WTC11 (cell line): ENCODE data around the gene APOF. TPM values are rescaled to one million over a fixed set of nuclear protein-coding genes. Genes with fewer than 3 reads are reported as not detected.

ENCODE experiments used
- ATAC-seq: fragments of 200-7000 bp; cut with Tn5 transposase; 2 replicates; pipeline ENCODE4 v1.10.0; 2021; ENCODE audit warnings: mild to moderate bottlenecking, moderate library complexity
- CTCF ChIA-PET: fragments of 300-600 bp; sonication (Branson Sonifier 250); formaldehyde crosslinking; loops from one replicate; lab custom pipeline; 2021; ENCODE audit warnings: antibody characterized with exemption; lab: Charles Lee
- POLR2A ChIA-PET: fragments of 350-600 bp; sonication (Branson Sonifier 250); formaldehyde crosslinking; loops from one replicate; lab custom pipeline; 2021; ENCODE audit warnings: antibody characterized with exemption; lab: Charles Lee
- DNase-seq: peaks from one replicate; pipeline ENCODE4 v3.0.0; 2021; ENCODE audit warnings: low spot score
- H3K27ac Mint-ChIP-seq: 2 replicates; pipeline ENCODE4 v1.8.0; 2021; ENCODE audit warnings: mixed read lengths
- H3K27me3 Mint-ChIP-seq: 2 replicates; pipeline ENCODE4 v1.8.0; 2021; ENCODE audit warnings: low read depth, mild to moderate bottlenecking, moderate library complexity, mixed read lengths
- H3K36me3 Mint-ChIP-seq: 2 replicates; pipeline ENCODE4 v1.8.0; 2021; ENCODE audit warnings: mixed read lengths
- H3K4me1 Mint-ChIP-seq: 2 replicates; pipeline ENCODE4 v1.8.0; 2022; ENCODE audit warnings: mixed read lengths
- H3K4me3 Mint-ChIP-seq: 2 replicates; pipeline ENCODE4 v1.8.0; 2021; ENCODE audit warnings: mild to moderate bottlenecking, moderate library complexity, mixed read lengths
- H3K9me3 Mint-ChIP-seq: 2 replicates; pipeline ENCODE4 v1.8.0; 2021; ENCODE audit warnings: mixed read lengths
- CREB1 ChIP-seq: sonication (generic); formaldehyde crosslinking; IDR thresholded peaks from 2 replicates; pipeline ENCODE4 v1.8.0; 2023; ENCODE audit warnings: mild to moderate bottlenecking, missing genetic modification reagents
- GRHL2 ChIP-seq: fragments of 250-450 bp; sonication (Bioruptor Pico); IDR thresholded peaks from 2 replicates; pipeline ENCODE4 v1.8.0; 2022; ENCODE audit warnings: mild to moderate bottlenecking, moderate library complexity; ENCODE audit not compliant: insufficient replicate concordance, severe bottlenecking
- JUN ChIP-seq: sonication (generic); formaldehyde crosslinking; IDR thresholded peaks from 2 replicates; pipeline ENCODE4 v1.8.0; 2023; ENCODE audit warnings: mild to moderate bottlenecking, missing genetic modification reagents
- NR1H2 ChIP-seq: sonication (generic); formaldehyde crosslinking; IDR thresholded peaks from 2 replicates; pipeline ENCODE4 v1.9.0; 2021; ENCODE audit warnings: mild to moderate bottlenecking, moderate library complexity, missing genetic modification reagents
- NR2C2 ChIP-seq: sonication (generic); formaldehyde crosslinking; IDR thresholded peaks from 2 replicates; pipeline ENCODE4 v1.8.0; 2022; ENCODE audit warnings: mild to moderate bottlenecking, missing genetic modification reagents
- NR3C1 ChIP-seq: sonication (generic); formaldehyde crosslinking; conservative IDR thresholded peaks from 2 replicates; pipeline ENCODE4 v1.8.1; 2023; ENCODE audit warnings: low read depth, mild to moderate bottlenecking, missing genetic modification reagents
- PRRX2 ChIP-seq: fragments of 250-450 bp; sonication (Bioruptor Pico); IDR thresholded peaks from 2 replicates; pipeline ENCODE4 v1.8.0; 2021; ENCODE audit warnings: mild to moderate bottlenecking
- RELA ChIP-seq: sonication (generic); formaldehyde crosslinking; IDR thresholded peaks from 2 replicates; pipeline ENCODE4 v1.8.1; 2022; ENCODE audit warnings: missing genetic modification reagents, mild to moderate bottlenecking, borderline replicate concordance
- TEAD1 ChIP-seq: sonication (generic); formaldehyde crosslinking; IDR thresholded peaks from 2 replicates; pipeline ENCODE4 v1.8.0; 2022; ENCODE audit warnings: mild to moderate bottlenecking, missing genetic modification reagents
- ZNF121 ChIP-seq: sonication (generic); formaldehyde crosslinking; IDR thresholded peaks from 2 replicates; pipeline ENCODE4 v1.8.0; 2023; ENCODE audit warnings: missing genetic modification reagents
- ZNF138 ChIP-seq: sonication (generic); formaldehyde crosslinking; conservative IDR thresholded peaks from 2 replicates; pipeline ENCODE4 v1.8.1; 2022; ENCODE audit warnings: mild to moderate bottlenecking, moderate library complexity, missing genetic modification reagents
- ZNF416 ChIP-seq: fragments of 250-450 bp; sonication (Bioruptor Pico); IDR thresholded peaks from 2 replicates; pipeline ENCODE4 v1.9.0; 2021; ENCODE audit warnings: mild to moderate bottlenecking, inconsistent platforms
- ZNF423 ChIP-seq: fragments of 250-450 bp; sonication (Bioruptor Pico); IDR thresholded peaks from 2 replicates; pipeline ENCODE4 v2.1.2; 2022; ENCODE audit warnings: mild to moderate bottlenecking, moderate library complexity
- total RNA-seq: library from RNA; stranded (reverse); gene quantifications from 3 replicates; pipeline ENCODE4 v1.2.3, GENCODE V29; 2021
- TF ChIP-seq, protein P1 (sequence below): fragments of 250-450 bp; sonication (Bioruptor Pico); IDR thresholded peaks from 2 replicates; pipeline ENCODE4 v1.9.0; 2021; ENCODE audit warnings: mild to moderate bottlenecking
- TF ChIP-seq, protein P2 (sequence below): sonication (generic); formaldehyde crosslinking; conservative IDR thresholded peaks from 2 replicates; pipeline ENCODE4 v1.8.1; 2022; ENCODE audit warnings: mild to moderate bottlenecking, missing genetic modification reagents
- TF ChIP-seq, protein P3 (sequence below): sonication (generic); formaldehyde crosslinking; IDR thresholded peaks from 2 replicates; pipeline ENCODE4 v1.8.1; 2022; ENCODE audit warnings: low read depth, mild to moderate bottlenecking, moderate library complexity, missing genetic modification reagents, borderline replicate concordance
- TF ChIP-seq, protein P4 (sequence below): fragments of 250-450 bp; sonication (Bioruptor Pico); IDR thresholded peaks from 2 replicates; pipeline ENCODE4 v1.9.0; 2021; ENCODE audit warnings: mild to moderate bottlenecking, borderline replicate concordance
- TF ChIP-seq, protein P5 (sequence below): fragments of 250-450 bp; sonication (Bioruptor Pico); IDR thresholded peaks from 2 replicates; pipeline ENCODE4 v1.9.0; 2021; ENCODE audit warnings: moderate library complexity, mild to moderate bottlenecking, inconsistent platforms, borderline replicate concordance
- TF ChIP-seq, protein P6 (sequence below): sonication (generic); formaldehyde crosslinking; IDR thresholded peaks from 2 replicates; pipeline ENCODE4 v1.8.1; 2022; ENCODE audit warnings: mild to moderate bottlenecking, moderate library complexity, missing genetic modification reagents
- TF ChIP-seq, protein P7 (sequence below): sonication (generic); formaldehyde crosslinking; IDR thresholded peaks from 2 replicates; pipeline ENCODE4 v1.8.0; 2022; ENCODE audit warnings: mild to moderate bottlenecking, missing genetic modification reagents

The APOF gene
- total RNA-seq, 1 experiment from 2014 or later, result not detected

DNA sequence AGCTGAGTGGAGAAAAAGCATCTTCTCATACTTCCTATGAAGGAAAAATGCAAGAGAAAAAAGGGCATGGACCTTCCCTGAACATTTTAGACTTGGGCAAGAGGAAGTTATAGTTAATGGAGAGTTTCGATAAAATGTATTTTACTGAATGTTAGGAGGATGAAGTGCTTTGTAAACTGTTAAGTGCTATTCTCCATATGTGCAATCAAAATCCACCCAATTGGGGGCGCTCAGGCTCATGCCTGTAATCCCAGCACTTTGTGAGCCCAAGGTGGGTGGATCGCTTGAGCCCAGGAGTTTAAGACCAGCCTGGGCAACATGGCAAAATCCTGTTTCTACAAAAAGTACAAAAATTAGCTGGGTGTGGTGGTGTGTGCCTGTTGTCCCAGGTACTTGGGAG lies 45.0 kb downstream of the APOF start:
- Mint-ChIP-seq H3K36me3 (peaks cover 21% of the 10 kb centered on the region), H3K4me1 (peaks cover 8% of the 10 kb centered on the region), H3K27ac (no peak overlapping the region), H3K27me3 (no peaks in the 10 kb centered on the region), H3K4me3 (no peak overlapping the region), H3K9me3 (no peaks in the 10 kb centered on the region)
- DNase-seq (peak; percentile 36), ATAC-seq (no peak)
- TF ChIP-seq, protein P1, sequence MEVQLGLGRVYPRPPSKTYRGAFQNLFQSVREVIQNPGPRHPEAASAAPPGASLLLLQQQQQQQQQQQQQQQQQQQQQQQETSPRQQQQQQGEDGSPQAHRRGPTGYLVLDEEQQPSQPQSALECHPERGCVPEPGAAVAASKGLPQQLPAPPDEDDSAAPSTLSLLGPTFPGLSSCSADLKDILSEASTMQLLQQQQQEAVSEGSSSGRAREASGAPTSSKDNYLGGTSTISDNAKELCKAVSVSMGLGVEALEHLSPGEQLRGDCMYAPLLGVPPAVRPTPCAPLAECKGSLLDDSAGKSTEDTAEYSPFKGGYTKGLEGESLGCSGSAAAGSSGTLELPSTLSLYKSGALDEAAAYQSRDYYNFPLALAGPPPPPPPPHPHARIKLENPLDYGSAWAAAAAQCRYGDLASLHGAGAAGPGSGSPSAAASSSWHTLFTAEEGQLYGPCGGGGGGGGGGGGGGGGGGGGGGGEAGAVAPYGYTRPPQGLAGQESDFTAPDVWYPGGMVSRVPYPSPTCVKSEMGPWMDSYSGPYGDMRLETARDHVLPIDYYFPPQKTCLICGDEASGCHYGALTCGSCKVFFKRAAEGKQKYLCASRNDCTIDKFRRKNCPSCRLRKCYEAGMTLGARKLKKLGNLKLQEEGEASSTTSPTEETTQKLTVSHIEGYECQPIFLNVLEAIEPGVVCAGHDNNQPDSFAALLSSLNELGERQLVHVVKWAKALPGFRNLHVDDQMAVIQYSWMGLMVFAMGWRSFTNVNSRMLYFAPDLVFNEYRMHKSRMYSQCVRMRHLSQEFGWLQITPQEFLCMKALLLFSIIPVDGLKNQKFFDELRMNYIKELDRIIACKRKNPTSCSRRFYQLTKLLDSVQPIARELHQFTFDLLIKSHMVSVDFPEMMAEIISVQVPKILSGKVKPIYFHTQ, result no peak
- TF ChIP-seq NR2C2 (CRISPR knock-in tag) (no peak), ZNF423 (no peak), ZNF416 (CRISPR knock-in tag) (no peak), RELA (CRISPR knock-in tag) (no peak), JUN (no peak)
- TF ChIP-seq, protein P2, sequence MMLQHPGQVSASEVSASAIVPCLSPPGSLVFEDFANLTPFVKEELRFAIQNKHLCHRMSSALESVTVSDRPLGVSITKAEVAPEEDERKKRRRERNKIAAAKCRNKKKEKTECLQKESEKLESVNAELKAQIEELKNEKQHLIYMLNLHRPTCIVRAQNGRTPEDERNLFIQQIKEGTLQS (CRISPR knock-in tag), result no peak
- TF ChIP-seq, protein P3, sequence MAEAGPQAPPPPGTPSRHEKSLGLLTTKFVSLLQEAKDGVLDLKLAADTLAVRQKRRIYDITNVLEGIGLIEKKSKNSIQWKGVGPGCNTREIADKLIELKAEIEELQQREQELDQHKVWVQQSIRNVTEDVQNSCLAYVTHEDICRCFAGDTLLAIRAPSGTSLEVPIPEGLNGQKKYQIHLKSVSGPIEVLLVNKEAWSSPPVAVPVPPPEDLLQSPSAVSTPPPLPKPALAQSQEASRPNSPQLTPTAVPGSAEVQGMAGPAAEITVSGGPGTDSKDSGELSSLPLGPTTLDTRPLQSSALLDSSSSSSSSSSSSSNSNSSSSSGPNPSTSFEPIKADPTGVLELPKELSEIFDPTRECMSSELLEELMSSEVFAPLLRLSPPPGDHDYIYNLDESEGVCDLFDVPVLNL (CRISPR knock-in tag), result no peak
- POLR2A ChIA-PET, result interaction anchor here (2.2 kb wide), 1 partner anchor 21 kb away, joined by 13 read pairs; the partner anchor contains the start of gene IL23A
- CTCF ChIA-PET, result interaction anchor here (0.6 to 4.5 kb wide), 6 partner anchors 12 to 145 kb away, joined by 3 to 59 read pairs (median 13); partner anchors contain the start of genes SMARCC2 and STAT2

DNA sequence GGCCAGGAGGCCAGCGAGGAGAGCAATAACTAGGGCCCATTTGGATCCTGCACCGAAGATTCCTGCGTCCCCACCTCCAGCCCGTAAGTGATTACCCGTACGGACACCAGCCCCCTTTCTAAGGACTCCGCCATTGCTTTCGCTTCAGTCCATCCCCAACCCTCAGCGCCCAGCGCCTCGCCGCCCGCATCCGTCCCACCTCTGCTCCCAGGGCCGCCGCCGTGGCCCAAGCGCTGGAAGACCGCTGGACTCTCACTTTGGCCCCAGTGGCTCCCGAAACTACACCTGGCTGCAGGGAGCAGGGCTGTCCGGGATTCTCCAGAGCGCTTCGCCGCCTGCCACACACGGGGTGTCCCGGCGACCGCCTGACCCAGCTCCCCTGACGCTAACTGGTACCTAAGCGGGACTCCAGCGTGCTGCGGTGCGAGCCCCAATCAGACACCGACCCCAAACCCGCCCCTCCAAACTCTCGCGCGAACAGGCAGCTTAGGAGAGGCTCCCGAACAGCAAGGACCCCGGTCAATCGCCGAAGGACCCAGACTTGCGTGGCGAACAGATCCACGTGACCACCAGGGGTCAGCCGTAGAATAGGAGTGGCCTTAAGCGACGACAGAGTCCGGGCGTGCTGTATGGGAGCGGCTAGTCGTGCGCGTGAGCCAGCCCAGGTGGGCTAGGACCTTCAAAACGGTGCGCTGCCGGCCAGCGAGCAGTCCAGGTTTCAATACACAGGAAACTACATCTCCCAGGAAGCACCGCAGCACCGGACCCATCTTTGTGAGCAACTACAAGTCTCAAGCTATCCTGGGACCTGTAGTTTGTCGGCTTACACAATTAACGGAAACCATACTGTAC lies 46.8 kb downstream of the APOF start, which contains the start of gene CNPY2:
TSS of gene CNPY2 (minus strand) at position 367 of the 852 bp plus-strand sequence. CDS start 771 bp downstream, outside the sequence.
- H3K4me1 Mint-ChIP-seq, result peaks cover 8% of the 10 kb centered on the region
- peaks cover 24% of the 10 kb centered on the region for H3K36me3 Mint-ChIP-seq
- no peaks in the 10 kb centered on the region for H3K9me3 Mint-ChIP-seq
- peak within 1 kb of the TSS; percentile 98 for H3K4me3 Mint-ChIP-seq
- peak; percentile 94 for ATAC-seq
- POLR2A ChIA-PET, result interaction anchor here (0.5 to 2.5 kb wide), 22 partner anchors 11 to 364 kb away, joined by 3 to 24 read pairs (median 4); partner anchors contain the start of genes ESYT1, IL23A, PA2G4 and RNF41
- CTCF ChIA-PET, result interaction anchor here (0.6 to 4.5 kb wide), 27 partner anchors 15 to 321 kb away, joined by 3 to 59 read pairs (median 5); partner anchors contain the start of genes COQ10A, CS, IL23A and PA2G4
- peak within 1 kb of the TSS; percentile 99 for H3K27ac Mint-ChIP-seq
- no peaks in the 10 kb centered on the region for H3K27me3 Mint-ChIP-seq
- peak; percentile 97 for DNase-seq
- TF ChIP-seq, protein P4, sequence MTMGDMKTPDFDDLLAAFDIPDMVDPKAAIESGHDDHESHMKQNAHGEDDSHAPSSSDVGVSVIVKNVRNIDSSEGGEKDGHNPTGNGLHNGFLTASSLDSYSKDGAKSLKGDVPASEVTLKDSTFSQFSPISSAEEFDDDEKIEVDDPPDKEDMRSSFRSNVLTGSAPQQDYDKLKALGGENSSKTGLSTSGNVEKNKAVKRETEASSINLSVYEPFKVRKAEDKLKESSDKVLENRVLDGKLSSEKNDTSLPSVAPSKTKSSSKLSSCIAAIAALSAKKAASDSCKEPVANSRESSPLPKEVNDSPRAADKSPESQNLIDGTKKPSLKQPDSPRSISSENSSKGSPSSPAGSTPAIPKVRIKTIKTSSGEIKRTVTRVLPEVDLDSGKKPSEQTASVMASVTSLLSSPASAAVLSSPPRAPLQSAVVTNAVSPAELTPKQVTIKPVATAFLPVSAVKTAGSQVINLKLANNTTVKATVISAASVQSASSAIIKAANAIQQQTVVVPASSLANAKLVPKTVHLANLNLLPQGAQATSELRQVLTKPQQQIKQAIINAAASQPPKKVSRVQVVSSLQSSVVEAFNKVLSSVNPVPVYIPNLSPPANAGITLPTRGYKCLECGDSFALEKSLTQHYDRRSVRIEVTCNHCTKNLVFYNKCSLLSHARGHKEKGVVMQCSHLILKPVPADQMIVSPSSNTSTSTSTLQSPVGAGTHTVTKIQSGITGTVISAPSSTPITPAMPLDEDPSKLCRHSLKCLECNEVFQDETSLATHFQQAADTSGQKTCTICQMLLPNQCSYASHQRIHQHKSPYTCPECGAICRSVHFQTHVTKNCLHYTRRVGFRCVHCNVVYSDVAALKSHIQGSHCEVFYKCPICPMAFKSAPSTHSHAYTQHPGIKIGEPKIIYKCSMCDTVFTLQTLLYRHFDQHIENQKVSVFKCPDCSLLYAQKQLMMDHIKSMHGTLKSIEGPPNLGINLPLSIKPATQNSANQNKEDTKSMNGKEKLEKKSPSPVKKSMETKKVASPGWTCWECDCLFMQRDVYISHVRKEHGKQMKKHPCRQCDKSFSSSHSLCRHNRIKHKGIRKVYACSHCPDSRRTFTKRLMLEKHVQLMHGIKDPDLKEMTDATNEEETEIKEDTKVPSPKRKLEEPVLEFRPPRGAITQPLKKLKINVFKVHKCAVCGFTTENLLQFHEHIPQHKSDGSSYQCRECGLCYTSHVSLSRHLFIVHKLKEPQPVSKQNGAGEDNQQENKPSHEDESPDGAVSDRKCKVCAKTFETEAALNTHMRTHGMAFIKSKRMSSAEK, result no peak; the same call in 1 of the 2 replicates
- TF ChIP-seq, protein P5, sequence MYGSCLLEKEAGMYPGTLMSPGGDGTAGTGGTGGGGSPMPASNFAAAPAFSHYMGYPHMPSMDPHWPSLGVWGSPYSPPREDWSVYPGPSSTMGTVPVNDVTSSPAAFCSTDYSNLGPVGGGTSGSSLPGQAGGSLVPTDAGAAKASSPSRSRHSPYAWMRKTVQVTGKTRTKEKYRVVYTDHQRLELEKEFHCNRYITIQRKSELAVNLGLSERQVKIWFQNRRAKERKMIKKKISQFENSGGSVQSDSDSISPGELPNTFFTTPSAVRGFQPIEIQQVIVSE, result no peak
- TF ChIP-seq ZNF138 (CRISPR knock-in tag), result 0 out of 2 replicates have a peak, but pooled peaks have one; percentile 72
- TF ChIP-seq CREB1 (CRISPR knock-in tag), result no peak
- TF ChIP-seq GRHL2 (CRISPR knock-in tag), result no peak
- 0 out of 2 replicates have a peak, but pooled peaks have one; percentile 41 for TF ChIP-seq TEAD1 (CRISPR knock-in tag)
- TF ChIP-seq, protein P6, sequence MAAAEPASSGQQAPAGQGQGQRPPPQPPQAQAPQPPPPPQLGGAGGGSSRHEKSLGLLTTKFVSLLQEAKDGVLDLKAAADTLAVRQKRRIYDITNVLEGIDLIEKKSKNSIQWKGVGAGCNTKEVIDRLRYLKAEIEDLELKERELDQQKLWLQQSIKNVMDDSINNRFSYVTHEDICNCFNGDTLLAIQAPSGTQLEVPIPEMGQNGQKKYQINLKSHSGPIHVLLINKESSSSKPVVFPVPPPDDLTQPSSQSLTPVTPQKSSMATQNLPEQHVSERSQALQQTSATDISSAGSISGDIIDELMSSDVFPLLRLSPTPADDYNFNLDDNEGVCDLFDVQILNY (CRISPR knock-in tag), result no peak
- TF ChIP-seq, protein P3 (CRISPR knock-in tag), result no peak
- TF ChIP-seq, protein P7, sequence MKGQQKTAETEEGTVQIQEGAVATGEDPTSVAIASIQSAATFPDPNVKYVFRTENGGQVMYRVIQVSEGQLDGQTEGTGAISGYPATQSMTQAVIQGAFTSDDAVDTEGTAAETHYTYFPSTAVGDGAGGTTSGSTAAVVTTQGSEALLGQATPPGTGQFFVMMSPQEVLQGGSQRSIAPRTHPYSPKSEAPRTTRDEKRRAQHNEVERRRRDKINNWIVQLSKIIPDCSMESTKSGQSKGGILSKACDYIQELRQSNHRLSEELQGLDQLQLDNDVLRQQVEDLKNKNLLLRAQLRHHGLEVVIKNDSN, result peak; percentile 90
- no peak for TF ChIP-seq RELA (CRISPR knock-in tag)
- TF ChIP-seq PRRX2 (CRISPR knock-in tag), result no peak; the same call in 1 of the 2 replicates
- TF ChIP-seq NR1H2 (CRISPR knock-in tag), result no peak; the same call in 1 of the 2 replicates
- no peak for TF ChIP-seq ZNF121
- no peak for TF ChIP-seq ZNF416 (CRISPR knock-in tag)
- TF ChIP-seq NR3C1 (CRISPR knock-in tag), result no peak
